ENCODE results near the gene TRPC1.

DNA sequence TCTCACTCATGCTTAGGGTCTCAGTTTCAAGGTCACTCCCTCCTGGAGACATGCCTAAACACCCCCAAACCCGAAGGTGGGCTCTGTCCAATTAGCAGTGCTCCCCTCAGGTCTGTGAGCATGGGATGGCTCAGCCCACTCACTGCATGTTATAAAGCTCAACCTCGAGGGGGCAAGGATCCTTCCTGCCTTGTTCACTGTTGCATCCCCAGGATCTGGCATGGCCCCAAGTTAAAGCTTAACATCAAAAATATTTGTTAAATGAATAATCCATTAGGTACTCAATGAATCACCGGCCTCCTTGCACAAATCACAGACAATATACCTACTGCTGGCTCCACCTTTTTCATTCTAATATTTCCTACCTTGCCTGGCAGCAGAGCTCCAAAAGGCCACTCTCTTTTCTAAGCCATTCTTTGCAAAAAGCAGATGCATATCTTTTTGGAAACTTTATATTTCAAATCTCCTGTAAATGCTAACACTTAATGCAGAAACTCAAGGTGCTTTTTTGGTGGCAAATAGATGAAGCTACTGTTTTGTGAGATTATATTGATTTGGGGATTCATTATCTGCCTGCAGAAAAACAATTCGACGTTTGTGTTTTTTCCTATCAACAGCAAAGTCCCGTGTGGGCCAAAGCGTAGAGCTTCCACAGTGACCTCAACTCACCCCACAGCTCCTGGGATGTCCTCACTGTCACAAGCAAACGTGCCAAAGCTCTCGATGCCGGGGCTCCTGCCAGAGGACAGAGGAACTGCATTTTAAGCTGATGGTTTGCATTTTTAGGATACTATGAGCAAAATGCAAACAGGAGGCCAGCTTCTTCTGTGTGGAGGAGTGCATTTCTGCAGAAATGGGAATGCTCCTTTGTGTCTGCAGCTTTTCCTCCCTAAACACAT lies 129.7 kb downstream of the TRPC1 start:
- TF ChIP-seq POLR2A (IDR thresholded peaks at IDR 0.05), result no peak
- TF ChIP-seq, protein P1, sequence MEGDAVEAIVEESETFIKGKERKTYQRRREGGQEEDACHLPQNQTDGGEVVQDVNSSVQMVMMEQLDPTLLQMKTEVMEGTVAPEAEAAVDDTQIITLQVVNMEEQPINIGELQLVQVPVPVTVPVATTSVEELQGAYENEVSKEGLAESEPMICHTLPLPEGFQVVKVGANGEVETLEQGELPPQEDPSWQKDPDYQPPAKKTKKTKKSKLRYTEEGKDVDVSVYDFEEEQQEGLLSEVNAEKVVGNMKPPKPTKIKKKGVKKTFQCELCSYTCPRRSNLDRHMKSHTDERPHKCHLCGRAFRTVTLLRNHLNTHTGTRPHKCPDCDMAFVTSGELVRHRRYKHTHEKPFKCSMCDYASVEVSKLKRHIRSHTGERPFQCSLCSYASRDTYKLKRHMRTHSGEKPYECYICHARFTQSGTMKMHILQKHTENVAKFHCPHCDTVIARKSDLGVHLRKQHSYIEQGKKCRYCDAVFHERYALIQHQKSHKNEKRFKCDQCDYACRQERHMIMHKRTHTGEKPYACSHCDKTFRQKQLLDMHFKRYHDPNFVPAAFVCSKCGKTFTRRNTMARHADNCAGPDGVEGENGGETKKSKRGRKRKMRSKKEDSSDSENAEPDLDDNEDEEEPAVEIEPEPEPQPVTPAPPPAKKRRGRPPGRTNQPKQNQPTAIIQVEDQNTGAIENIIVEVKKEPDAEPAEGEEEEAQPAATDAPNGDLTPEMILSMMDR (IDR thresholded peaks at IDR 0.05), result no peak
